Spleen (tissue), 11 donors: Measurements from ENCODE around the gene DNM3. TPM values are rescaled to one million over a fixed set of nuclear protein-coding genes. Genes with fewer than 3 reads are reported as not detected.

ENCODE experiments used
- DNase-seq: peaks from one replicate; pipeline ENCODE4 v3.0.0-alpha.2; 2020
- H3K27ac ChIP-seq, 8 donors: fragments of 200-600 bp; sonication (generic) in 7 of 8; 1 replicate in 4 of 8; 2 replicates in 4 of 8; pipeline versions ENCODE4 v1.5.0 to v1.8.0; 2016 to 2021; ENCODE audit warnings: inconsistent platforms in 4 of 8, mild to moderate bottlenecking in 4 of 8, moderate library complexity in 1 of 8
- H3K27me3 ChIP-seq, 7 donors: fragments of 200-600 bp; sonication (generic) in 6 of 7; replicated peaks in 1 of 7; 1 replicate in 4 of 7; 2 replicates in 3 of 7; pipeline versions ENCODE4 v1.5.0 to v1.8.0; 2016 to 2021; ENCODE audit warnings: inconsistent platforms in 3 of 7, mild to moderate bottlenecking in 1 of 7
- H3K36me3 ChIP-seq, 6 donors: fragments of 200-600 bp; sonication (generic) in 5 of 6; 1 replicate in 4 of 6; 2 replicates in 2 of 6; pipeline versions ENCODE4 v1.5.0 to v1.8.0; 2016 to 2021; ENCODE audit warnings: inconsistent platforms in 2 of 6
- H3K4me1 ChIP-seq, 6 donors: fragments of 200-600 bp; sonication (generic) in 5 of 6; 1 replicate in 3 of 6; 2 replicates in 3 of 6; pipeline versions ENCODE4 v1.5.0 to v1.8.0; 2016 to 2021; ENCODE audit warnings: inconsistent platforms in 3 of 6
- H3K4me3 ChIP-seq, 8 donors: fragments of 200-600 bp; sonication (generic) in 7 of 8; 1 replicate in 4 of 8; 2 replicates in 4 of 8; pipeline versions ENCODE4 v1.5.0 to v1.8.0; 2016 to 2021; ENCODE audit warnings: inconsistent platforms in 4 of 8, mild to moderate bottlenecking in 4 of 8, moderate library complexity in 2 of 8
- H3K9me3 ChIP-seq, 8 donors: fragments of 200-600 bp; sonication (generic) in 7 of 8; 1 replicate in 4 of 8; 2 replicates in 4 of 8; pipeline versions ENCODE4 v1.5.0 to v1.8.0; 2016 to 2021; ENCODE audit warnings: inconsistent platforms in 4 of 8
- CTCF ChIP-seq, 11 experiments: fragments of 200-600 bp in 7 of 11; fragments of 450-650 bp in 4 of 11; sonication (generic) in 4 of 11; IDR thresholded peaks in 8 of 11; conservative IDR thresholded peaks in 3 of 11; 1 replicate in 7 of 11; 2 replicates in 4 of 11; pipeline versions ENCODE4 v1.4.0 to v1.8.0; 2016 to 2021; ENCODE audit warnings: antibody characterized with exemption in 11 of 11, inconsistent platforms in 4 of 11, mild to moderate bottlenecking in 1 of 11
- POLR2A ChIP-seq, 3 donors: fragments of 450-650 bp; IDR thresholded peaks; one replicate each; pipeline ENCODE4 v1.5.1; 2017; ENCODE audit warnings: antibody characterized with exemption in 3 of 3, mild to moderate bottlenecking in 1 of 3
- POLR2AphosphoS5 ChIP-seq, 3 donors: sonication (generic); formaldehyde crosslinking; IDR thresholded peaks; one replicate each; pipeline ENCODE4 v1.5.1; 2017; ENCODE audit warnings: antibody characterized with exemption in 3 of 3
- WGBS, 5 donors: extraction: QIAGEN DNeasy Blood & Tissue Kit in 3 of 5; methylation state at CpG; one replicate each; pipeline versions ENCODE4 v1.1.5 to v1.1.7; 2013 to 2018; 5-methylcytosine and 5-hydroxymethylcytosine counted together
- intact Hi-C: fragments of 100-400 bp; cut with DNase I; formaldehyde crosslinking; loops from one replicate; pipeline ENCODE4 v1.15.0; 2023; ENCODE audit warnings: low total_unique reads
- polyA plus RNA-seq, 3 donors: library from polyadenylated mRNA; stranded (reverse); fragments of 200-250 nt; gene quantifications; one replicate each; pipeline ENCODE4 v1.2.1, GENCODE V29; 2013
- total RNA-seq, 7 donors: library from RNA; depleted of rRNA in 3 of 7; stranded (reverse); fragments of >200 nt in 3 of 7; fragmentation: NEBNext Ultra II Directional in 4 of 7; extraction: Animal tissue kit (Norgen Biotek cat#: 25700) in 4 of 7; gene quantifications; one replicate each; pipeline versions ENCODE4 v1.1.0 to v1.2.1, GENCODE V29; 2016 to 2021
- donor health status: healthy with polysubstance abuse.
- donor health status: DM: no; HTN: no; CAD: no; lungs with moderate emphysema.
- donor health status: DM: no; HTN: no; CAD: no.
- donor health status: Bipolar disorder and iron deficiency.
- donor health status: healthy.
- donor health status: DM: no; HTN: no; CAD: no.
- donor health status: DM: yes; HTN: yes; CAD: no.

Gene DNM3
- total and polyA plus RNA-seq, 10 donors, result 0.61 to 10.2 (median 4.9) TPM

DNA sequence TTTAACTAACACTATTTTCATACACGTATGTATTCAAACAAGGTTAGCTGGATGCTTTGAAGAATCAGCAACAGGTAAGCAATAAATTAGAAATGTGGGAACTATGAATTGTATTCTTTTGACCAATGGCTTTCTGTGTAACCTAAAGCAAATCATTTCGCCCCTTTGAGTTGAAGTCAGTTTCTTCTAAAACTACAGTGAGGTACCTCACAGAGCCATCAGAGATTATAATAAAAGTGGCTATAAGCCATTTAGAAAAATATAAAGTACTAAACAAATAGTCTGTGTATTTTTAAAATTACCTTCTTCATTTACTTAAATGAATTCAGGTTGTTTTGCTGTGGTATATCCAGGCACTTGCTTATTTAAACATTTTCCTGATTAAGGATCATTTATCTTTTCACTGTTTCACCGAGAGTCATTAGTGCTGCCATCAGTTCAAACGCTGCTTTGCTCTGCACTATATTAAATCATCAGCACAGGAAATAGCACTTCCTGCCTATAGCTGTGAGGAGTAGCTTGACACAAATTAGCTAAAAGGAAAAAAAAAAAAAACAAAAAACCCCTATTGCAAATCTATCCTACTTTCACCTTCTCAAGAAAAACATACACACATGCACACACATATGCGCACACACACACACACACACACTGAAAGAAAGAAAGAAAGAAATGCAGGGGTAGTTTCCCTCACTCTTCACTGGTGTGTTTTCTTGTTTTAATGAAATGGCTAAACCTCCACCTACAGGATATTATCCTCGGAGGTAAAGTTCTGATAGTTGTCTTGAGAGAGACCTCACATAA lies 539.3 kb downstream of the DNM3 start:
- intact Hi-C loops, result no loop called here
- H3K27me3 ChIP-seq, result no peaks in the 10 kb centered on the region
- no peaks in the 10 kb centered on the region for H3K36me3 ChIP-seq
- H3K4me1 ChIP-seq, result peaks cover 3 to 59% (median 21%) of the 10 kb centered on the region in 6 donors
- WGBS, 5 donors, result 18 to 26% (median 24%) methylated on average over 6 of the region's 6 CpGs
- H3K4me3 ChIP-seq, result peak overlapping the region in 1 of 8 donors; percentile 9
- peak overlapping the region; percentile 72 to 83 (median 82) for H3K27ac ChIP-seq
- DNase-seq, result no peak
- TF ChIP-seq POLR2AphosphoS5 (IDR thresholded peaks at IDR 0.05) (no peak), CTCF (IDR thresholded peaks at IDR 0.05 in 8 of 11, conservative IDR thresholded peaks at IDR 0.05 in 3 of 11) (peak in 1 of 11 experiments; percentile 14)
- no peaks in the 10 kb centered on the region for H3K9me3 ChIP-seq

GRCh38 chr1:172381946-172382345 lies 540.6 kb downstream of the DNM3 start:
- TF ChIP-seq CTCF (IDR thresholded peaks at IDR 0.05 in 8 of 11, conservative IDR thresholded peaks at IDR 0.05 in 3 of 11), result no peak
- no peak for TF ChIP-seq POLR2AphosphoS5 (IDR thresholded peaks at IDR 0.05)
- Histone ChIP-seq H3K9me3 (no peaks in the 10 kb centered on the region), H3K4me1 (peaks cover 3 to 48% (median 21%) of the 10 kb centered on the region in 6 donors), H3K27ac (peak overlapping the region in 2 of 8 donors; percentile 81 to 82), H3K27me3 (no peaks in the 10 kb centered on the region), H3K4me3 (no peak overlapping the region), H3K36me3 (no peaks in the 10 kb centered on the region)
- DNase-seq, result no peak
- intact Hi-C loops, result no loop called here
- 91 to 98% (median 95%) methylated on average over 2 of the region's 2 CpGs for WGBS, 5 donors

GRCh38 chr1:172382406-172382805 lies 541.1 kb downstream of the DNM3 start:
- DNase-seq, result no peak
- no peaks in the 10 kb centered on the region for H3K9me3 ChIP-seq
- no peaks in the 10 kb centered on the region for H3K36me3 ChIP-seq
- no peak overlapping the region for H3K4me3 ChIP-seq
- peak overlapping the region in 1 of 8 donors; percentile 82 for H3K27ac ChIP-seq
- H3K27me3 ChIP-seq, result no peaks in the 10 kb centered on the region
- intact Hi-C loops, result no loop called here
- peaks cover 3 to 48% (median 21%) of the 10 kb centered on the region in 6 donors for H3K4me1 ChIP-seq
- 87 to 100% (median 92%) methylated on average over 1 of the region's 1 CpG for WGBS, 5 donors
- TF ChIP-seq POLR2AphosphoS5 (IDR thresholded peaks at IDR 0.05) (no peak), POLR2A (IDR thresholded peaks at IDR 0.05) (no peak), CTCF (IDR thresholded peaks at IDR 0.05 in 8 of 11, conservative IDR thresholded peaks at IDR 0.05 in 3 of 11) (no peak)

- H3K27me3 ChIP-seq, result no peaks in the 10 kb centered on the region
- no peak for DNase-seq
- no peak overlapping the region for H3K4me3 ChIP-seq
- H3K36me3 ChIP-seq, result no peaks in the 10 kb centered on the region
- H3K4me1 ChIP-seq, result peaks cover 3 to 48% (median 21%) of the 10 kb centered on the region in 6 donors
- TF ChIP-seq POLR2A (IDR thresholded peaks at IDR 0.05) (no peak), POLR2AphosphoS5 (IDR thresholded peaks at IDR 0.05) (no peak), CTCF (IDR thresholded peaks at IDR 0.05 in 8 of 11, conservative IDR thresholded peaks at IDR 0.05 in 3 of 11) (no peak)
- H3K27ac ChIP-seq, result peak overlapping the region in 1 of 8 donors; percentile 17
- 76 to 85% (median 80%) methylated on average over 4 of the region's 4 CpGs for WGBS, 5 donors
- intact Hi-C loops, result no loop called here
- no peaks in the 10 kb centered on the region for H3K9me3 ChIP-seq
Measured at GRCh38 chr1:172382990-172383389, 541.7 kb downstream of the DNM3 start.
